ENCODE results near the gene ZBED4. TPM values are rescaled to one million over a fixed set of nuclear protein-coding genes. Genes with fewer than 3 reads are reported as not detected.

ZBED4 gene
- total RNA-seq, 1 experiment from 2014 or later, result 23.0 TPM

DNA sequence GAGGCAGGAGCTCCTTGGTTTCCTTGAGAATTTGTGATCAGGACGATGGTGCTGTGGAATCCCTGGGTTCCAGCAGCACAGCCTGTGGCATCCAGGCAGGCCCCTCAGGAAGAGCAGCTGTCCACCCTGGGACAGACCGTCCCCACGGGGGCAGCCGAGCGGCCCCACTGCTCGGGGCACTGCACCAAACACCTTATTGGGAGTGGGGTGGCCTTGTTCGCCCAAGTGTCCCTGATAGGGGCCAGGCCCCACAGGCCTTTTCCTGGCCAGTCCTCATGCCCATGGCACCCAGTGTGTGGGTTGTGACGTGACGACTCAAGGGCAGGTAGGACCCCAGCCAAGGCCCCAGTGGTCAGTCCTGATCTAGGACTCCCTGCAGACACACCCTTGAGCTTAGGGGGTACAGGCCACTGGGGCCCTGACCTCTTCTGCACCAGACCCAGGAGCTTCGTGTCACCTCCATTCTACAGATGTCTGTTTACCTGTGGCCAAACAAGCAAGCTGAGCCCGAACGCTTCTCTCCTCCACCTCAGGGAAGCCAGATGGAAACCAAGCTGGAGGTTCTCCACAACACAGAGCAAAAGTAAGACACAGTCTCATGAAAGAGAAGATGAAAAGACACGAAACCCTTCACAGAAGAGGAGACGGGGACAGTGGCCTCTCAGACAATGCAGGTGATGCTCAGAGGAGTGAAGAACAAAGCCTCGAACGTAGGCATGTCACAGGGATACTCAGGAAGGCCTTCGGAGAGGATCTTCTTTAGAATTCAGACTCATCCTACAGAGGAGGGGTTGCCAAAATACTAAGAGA lies 24.4 kb upstream of the ZBED4 start:
- Histone ChIP-seq H4K8ac (replicated peaks; ENCODE audit: insufficient read length, low read depth, low read length) (no peak overlapping the region), H3K79me1 (ENCODE audit: insufficient read depth, low read depth, low read length, poor library complexity, severe bottlenecking) (peaks cover 6% of the 10 kb centered on the region), H4K91ac (ENCODE audit: insufficient read length, low read depth, low read length) (no peak overlapping the region), H3K27me3 (ENCODE audit: insufficient read depth, low read length) (no peaks in the 10 kb centered on the region), H3K23ac (ENCODE audit: insufficient read length, low read depth, low read length) (no peak overlapping the region), H3K4me2 (ENCODE audit: insufficient read depth, insufficient read length, low read length) (no peak overlapping the region), H3K4me1 (ENCODE audit: insufficient read depth, low read length) (no peaks in the 10 kb centered on the region), H3K4ac (ENCODE audit: low read depth, low read length) (no peak overlapping the region), H2BK12ac (ENCODE audit: insufficient read length, low read depth, low read length) (no peak overlapping the region), H3K18ac (ENCODE audit: insufficient read length, low read depth, low read length) (no peak overlapping the region), H3K27ac (ENCODE audit: insufficient read length, low read depth, low read length) (no peak overlapping the region), H2AK5ac (ENCODE audit: insufficient read length, low read length) (no peak overlapping the region), H3K79me2 (ENCODE audit: insufficient read depth, low read length) (peaks cover 22% of the 10 kb centered on the region; the same call in 1 of the 2 replicates), H2BK20ac (ENCODE audit: low read depth, low read length, poor library complexity, severe bottlenecking) (no peak overlapping the region), H2AFZ (ENCODE audit: low read length) (no peak overlapping the region), H2BK15ac (ENCODE audit: low read depth, low read length) (no peak overlapping the region), H3K56ac (ENCODE audit: insufficient read length, low read depth, low read length) (no peak overlapping the region), H2BK5ac (ENCODE audit: insufficient read length, low read length) (no peak overlapping the region), H3K9ac (ENCODE audit: extremely low read depth, insufficient read length, low read length) (no peak overlapping the region), H3T11ph (ENCODE audit: low read length) (no peak overlapping the region), H3K14ac (ENCODE audit: insufficient read depth, low read length) (no peak overlapping the region), H2BK120ac (ENCODE audit: low read depth, low read length, poor library complexity, severe bottlenecking) (no peak overlapping the region), H4K5ac (ENCODE audit: insufficient read length, low read depth, low read length) (no peak overlapping the region), H3K9me3 (ENCODE audit: control insufficient read depth, low read depth, low read length) (no peaks in the 10 kb centered on the region), H4K20me1 (ENCODE audit: control insufficient read depth, insufficient read depth, insufficient read length) (no peaks in the 10 kb centered on the region), H3K23me2 (ENCODE audit: insufficient read length, low read depth, low read length, poor library complexity, severe bottlenecking) (peaks cover 9% of the 10 kb centered on the region)
- H3K36me3 Mint-ChIP-seq (ENCODE audit: insufficient read depth in 1 of 3, low read depth in 3 of 3), result peaks cover 17 to 41% (median 35%) of the 10 kb centered on the region in 3 experiments
- peaks cover 12 to 20% of the 10 kb centered on the region in 2 experiments for H3K4me1 Mint-ChIP-seq
- WGBS (ENCODE audit: extremely low coverage, insufficient read length, low lambda C conversion rate), result no CpG with 5 or more reads among the region's 17 CpGs
- DNase-seq, result no peak
- peaks cover 46% of the 10 kb centered on the region for H3K27me3 Mint-ChIP-seq (ENCODE audit: low read depth)
- H3K4me3 Mint-ChIP-seq, result peak overlapping the region; percentile 47 to 61; a peak in 3 of 5 replicates
- TF ChIP-seq, protein P1, sequence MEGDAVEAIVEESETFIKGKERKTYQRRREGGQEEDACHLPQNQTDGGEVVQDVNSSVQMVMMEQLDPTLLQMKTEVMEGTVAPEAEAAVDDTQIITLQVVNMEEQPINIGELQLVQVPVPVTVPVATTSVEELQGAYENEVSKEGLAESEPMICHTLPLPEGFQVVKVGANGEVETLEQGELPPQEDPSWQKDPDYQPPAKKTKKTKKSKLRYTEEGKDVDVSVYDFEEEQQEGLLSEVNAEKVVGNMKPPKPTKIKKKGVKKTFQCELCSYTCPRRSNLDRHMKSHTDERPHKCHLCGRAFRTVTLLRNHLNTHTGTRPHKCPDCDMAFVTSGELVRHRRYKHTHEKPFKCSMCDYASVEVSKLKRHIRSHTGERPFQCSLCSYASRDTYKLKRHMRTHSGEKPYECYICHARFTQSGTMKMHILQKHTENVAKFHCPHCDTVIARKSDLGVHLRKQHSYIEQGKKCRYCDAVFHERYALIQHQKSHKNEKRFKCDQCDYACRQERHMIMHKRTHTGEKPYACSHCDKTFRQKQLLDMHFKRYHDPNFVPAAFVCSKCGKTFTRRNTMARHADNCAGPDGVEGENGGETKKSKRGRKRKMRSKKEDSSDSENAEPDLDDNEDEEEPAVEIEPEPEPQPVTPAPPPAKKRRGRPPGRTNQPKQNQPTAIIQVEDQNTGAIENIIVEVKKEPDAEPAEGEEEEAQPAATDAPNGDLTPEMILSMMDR (conservative IDR thresholded peaks at IDR 0.05), result no peak
- H3K27ac Mint-ChIP-seq, result no peak overlapping the region
- peaks cover 20 to 43% of the 10 kb centered on the region in 2 experiments for H3K9me3 Mint-ChIP-seq

Measured in H9 (cell line).